Measurements from ENCODE around the gene CBFB.

DNA sequence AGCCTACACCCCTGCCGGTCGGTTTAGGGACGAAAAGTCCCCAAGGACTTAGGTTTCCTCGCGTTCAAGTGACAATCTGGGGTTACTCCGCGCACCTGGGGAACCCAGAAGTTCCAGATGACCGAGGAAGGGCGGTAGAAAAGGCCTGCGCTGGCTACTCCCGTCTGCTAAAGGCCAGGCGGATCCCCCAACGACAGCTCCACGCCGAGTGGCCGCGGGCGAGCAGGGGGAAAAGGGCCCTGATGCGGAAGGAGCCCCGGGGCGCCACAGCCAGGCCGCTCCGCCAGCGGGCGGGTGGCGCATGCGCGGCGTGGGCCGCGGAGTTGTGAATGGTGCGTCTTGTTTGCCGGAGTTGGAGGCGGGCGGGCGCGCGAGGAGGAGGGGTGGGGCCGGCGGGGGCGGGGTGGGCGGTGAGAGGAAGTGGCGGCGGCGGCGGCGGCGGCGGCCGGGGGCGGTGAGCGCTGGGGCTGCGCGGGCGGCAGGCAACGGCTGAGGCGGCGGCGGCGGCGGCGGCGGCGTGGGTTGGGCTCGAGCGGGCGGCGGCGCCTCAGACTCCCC lies at the start of gene CBFB:
- TF ChIP-seq, protein P1, sequence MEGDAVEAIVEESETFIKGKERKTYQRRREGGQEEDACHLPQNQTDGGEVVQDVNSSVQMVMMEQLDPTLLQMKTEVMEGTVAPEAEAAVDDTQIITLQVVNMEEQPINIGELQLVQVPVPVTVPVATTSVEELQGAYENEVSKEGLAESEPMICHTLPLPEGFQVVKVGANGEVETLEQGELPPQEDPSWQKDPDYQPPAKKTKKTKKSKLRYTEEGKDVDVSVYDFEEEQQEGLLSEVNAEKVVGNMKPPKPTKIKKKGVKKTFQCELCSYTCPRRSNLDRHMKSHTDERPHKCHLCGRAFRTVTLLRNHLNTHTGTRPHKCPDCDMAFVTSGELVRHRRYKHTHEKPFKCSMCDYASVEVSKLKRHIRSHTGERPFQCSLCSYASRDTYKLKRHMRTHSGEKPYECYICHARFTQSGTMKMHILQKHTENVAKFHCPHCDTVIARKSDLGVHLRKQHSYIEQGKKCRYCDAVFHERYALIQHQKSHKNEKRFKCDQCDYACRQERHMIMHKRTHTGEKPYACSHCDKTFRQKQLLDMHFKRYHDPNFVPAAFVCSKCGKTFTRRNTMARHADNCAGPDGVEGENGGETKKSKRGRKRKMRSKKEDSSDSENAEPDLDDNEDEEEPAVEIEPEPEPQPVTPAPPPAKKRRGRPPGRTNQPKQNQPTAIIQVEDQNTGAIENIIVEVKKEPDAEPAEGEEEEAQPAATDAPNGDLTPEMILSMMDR (IDR thresholded peaks at IDR 0.05 in 8 of 11, conservative IDR thresholded peaks at IDR 0.05 in 3 of 11) = peak in 6 of 11 experiments; percentile 11 to 46 (median 24)
- TF ChIP-seq POLR2AphosphoS5 (IDR thresholded peaks at IDR 0.05) (peak; percentile 95 to 97 (median 97)), POLR2A (IDR thresholded peaks at IDR 0.05) (peak in 2 of 3 donors; percentile 87 to 93)
